ELF-1 (cell line): Measurements from ENCODE around the gene SERPINB12.

Source experiments
- DNase-seq: peaks from one replicate; pipeline ENCODE4 v3.0.0-alpha.2; 2016; ENCODE audit warnings: low read depth, low spot score

SERPINB12 gene

DNA sequence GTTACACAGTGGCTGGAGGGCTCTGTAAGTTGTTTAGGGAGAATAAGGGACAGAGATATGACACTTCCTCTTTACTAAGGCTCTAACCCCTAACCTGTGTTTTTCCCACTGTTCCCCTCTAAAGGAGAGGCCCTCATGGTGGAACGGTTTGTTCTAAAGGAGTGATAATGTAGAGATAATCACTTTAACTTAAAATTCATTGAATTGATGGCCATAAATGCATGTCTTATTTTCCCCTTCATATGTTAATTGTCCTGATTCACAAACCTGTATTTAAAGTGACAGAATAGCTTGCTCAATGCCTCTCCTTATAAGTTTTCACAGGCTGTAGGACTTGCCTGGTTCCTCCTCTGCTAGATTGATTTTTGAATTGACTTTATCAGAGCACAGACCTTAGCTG, at the start of gene SERPINB12:
TSS of gene SERPINB12 (plus strand) at position 301 of the 400 bp plus-strand sequence. CDS start 13,791 bp downstream, outside the sequence.
- no peak for DNase-seq

- no peak for DNase-seq
These were observed 49.3 kb upstream of the SERPINB12 start for GRCh38 chr18:63492851-63493250.

DNA sequence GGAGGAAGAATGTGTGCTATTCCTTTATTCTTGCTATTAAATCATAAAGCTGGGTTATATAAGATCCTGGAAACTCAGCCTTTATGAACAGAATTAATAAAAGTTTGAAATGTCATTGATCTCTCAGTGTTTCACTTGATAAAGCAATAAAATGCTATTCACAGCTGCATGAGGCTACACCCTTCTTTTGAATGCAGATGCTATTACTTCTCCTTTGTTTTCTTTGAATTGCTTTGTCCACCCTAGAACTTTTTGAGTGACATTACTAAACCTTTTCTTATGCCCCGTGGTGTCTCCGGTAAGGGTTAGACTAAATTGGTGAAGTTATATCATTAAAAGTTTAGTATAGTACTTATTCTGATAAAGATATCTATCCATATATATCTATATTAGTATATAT, 46.5 kb upstream of the SERPINB12 start:
- no peak for DNase-seq

- peak; percentile 27 for DNase-seq
These were observed 36.4 kb upstream of the SERPINB12 start for GRCh38 chr18:63505566-63506335.

GRCh38 chr18:63506336-63506646, 35.9 kb upstream of the SERPINB12 start:
- DNase-seq = no peak

- no peak for DNase-seq
These were observed 33.6 kb upstream of the SERPINB12 start for GRCh38 chr18:63508596-63508995.

DNA sequence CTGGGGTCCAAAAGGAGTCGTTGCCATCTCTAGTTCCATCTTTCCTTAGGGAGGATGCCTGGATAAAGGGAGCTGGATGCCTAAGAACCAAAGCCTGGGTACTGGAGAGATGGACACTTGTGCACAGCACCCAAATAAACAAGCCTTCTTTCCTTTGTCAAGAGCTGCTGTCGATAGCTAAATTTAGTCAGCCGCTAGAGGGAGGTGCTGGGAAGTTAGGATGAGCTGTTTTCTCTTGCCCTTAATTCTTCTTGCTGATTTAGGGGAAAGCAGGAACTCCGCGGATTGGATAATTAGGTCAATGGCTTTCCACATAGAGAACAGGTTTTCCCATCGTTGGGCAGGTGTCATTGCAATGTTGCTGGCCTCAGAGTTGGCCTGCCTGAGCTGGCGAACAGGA, 30.9 kb upstream of the SERPINB12 start:
- DNase-seq = peak; percentile 82

DNA sequence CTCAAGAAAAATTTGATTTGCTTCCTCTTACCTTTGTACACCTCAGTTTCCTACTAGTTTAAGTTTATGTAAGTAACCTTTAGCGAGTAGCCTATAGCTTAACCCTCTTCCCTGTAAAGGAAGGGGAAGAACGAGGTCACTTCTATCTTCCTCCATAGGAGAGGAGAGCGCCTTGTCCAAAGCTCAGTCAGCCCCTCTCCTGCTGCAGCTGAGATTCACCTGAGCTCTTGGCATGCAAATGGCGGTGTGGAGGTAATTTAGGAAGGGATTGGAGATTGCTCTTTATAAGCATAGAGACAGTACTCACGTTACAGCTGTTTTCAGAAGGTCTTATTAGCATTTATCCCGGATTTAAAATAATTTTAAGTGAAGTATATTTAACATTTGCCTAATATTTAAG, 27.8 kb upstream of the SERPINB12 start:
- DNase-seq = no peak

GRCh38 chr18:63514888-63515678, 27.1 kb upstream of the SERPINB12 start:
- DNase-seq = no peak

DNA sequence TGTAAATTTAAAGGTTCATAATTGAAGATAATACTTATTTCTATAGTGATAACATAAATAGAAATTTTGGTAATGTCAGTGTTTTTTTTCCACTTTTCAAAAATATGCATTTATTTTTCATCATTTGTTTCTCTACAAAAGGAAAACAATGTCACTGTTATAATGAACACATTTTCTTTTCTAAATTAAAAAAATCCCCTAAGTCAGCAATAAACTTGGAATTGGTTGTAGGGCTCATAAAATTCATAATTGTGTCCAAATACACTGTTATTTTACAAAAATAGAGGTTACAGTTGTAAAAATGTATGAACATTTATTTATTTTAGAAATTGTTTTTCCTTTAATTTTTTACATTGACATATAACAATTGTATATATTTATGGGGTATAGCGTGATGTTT, 26.4 kb upstream of the SERPINB12 start:
- no peak for DNase-seq

DNA sequence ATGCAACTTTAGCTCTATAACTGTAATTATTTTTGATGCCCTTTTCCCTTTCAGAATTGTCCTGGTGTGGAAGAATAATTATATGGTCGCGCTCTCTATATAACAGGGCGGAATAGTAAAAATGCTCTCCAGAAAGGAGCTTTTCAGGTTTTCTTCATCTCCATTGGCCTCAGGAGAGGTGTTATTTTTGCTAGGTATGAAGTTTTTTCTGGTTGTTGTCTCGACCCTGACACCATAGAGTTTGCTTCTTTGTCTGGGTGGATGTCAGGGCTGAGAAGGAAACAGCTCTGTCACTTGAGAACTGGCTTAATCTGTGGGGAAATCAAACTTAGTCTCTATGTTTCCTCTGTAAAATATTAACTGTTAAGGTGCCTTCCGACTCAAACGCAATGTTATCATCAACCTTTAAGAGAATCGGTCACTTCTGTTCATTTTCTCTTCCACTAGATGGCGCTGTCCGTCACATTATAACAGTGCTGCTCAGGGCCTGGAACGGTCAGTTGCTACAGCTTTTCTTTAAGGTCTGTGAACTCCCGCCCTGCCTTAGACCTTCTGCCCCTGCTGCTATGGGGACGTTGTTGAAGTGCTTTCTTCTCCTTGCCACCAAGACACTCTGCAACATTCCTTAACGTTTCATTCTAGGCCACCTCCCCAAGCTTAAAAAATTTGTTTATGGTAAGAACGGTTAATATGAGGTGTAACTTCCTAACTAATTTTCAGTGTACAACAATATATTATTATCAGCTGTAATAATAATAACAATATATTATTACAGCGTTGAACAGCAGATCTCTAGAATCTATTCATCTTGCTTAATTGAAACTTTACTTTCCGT, 23.8 kb upstream of the SERPINB12 start:
- peak; percentile 67 for DNase-seq

- no peak for DNase-seq
These were observed 22.0 kb upstream of the SERPINB12 start for GRCh38 chr18:63520053-63520685.

DNA sequence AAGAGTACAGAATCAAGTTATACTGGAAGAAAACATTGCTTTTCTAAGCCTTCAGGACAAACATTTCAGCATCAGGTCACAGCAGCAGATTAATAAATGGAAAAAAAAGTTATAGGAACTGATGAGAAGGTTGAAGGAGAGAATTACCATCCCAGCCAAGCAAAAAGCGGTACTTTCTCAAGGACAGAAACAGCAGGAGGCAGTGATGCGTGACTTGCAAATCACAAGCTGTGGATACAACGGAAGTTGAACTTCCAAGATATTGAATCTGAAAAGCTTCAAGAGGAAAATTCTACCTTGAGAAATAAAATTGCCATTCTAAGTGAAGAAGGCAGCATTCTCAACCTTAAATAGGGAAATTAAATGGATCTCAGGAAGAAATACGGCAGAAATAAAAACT, 18.5 kb upstream of the SERPINB12 start:
- no peak for DNase-seq

GRCh38 chr18:63527251-63527650, 14.9 kb upstream of the SERPINB12 start:
- DNase-seq = no peak

DNA sequence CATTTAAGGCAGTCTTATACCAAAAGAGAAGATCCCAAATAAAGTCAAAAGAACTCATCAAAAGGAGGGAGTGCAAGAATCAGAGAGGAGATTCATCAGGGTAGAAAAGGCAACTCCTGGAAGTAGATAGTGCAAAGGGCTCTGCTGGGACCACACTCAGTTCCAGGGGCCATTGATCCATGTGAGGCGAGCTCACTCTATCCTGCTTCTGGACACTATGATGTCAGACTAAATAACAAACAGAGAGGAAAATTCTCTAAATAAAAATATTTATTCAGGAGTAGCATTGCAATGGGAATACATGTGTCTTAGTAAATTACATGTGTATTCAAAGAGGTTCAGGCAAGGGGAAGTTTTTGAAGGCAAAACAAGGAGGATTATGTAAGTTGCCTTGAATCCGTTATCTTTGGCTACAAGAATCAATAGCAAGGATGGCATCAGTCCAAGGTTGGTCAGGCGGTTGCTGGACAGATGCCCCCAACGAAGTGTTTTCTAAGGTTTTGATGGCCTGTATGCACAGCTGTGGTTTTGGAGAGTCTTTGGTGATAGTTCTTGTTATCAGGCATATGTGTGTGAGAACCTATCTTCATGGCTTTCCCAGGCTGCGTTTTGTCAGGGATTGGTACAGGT, 13.2 kb upstream of the SERPINB12 start:
- no peak for DNase-seq

- no peak for DNase-seq
These were observed 9.7 kb upstream of the SERPINB12 start for GRCh38 chr18:63532471-63532870.

- DNase-seq = no peak
These were observed 7.6 kb upstream of the SERPINB12 start for GRCh38 chr18:63534615-63535014.

DNA sequence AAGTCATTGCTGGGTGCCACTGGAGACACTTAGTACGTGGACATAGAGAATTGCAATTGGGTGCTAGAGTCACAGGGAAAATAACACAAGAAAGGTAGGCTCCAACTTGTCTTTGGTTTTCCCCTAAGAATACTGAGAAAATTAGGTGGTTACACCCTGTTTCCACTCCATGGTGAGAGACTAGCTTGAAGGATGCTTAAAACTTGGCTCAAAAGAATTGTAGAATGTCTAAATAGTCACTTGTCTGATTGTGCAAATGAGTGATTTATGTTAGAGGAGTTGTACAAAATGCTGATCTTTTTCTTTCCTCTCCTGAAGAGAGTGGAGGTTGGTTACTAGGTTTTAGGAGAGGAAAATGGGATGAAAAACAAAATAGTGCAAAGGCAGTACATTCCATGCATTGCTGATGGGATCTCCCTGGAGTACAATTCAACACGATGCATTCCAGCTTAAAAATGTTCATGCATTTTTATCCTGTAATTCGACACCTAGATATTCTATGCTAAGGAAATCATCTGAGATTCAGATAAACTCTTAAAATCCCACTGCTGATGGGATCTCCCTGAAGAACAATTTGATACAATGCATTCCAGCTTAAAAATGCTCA, 2.2 kb upstream of the SERPINB12 start:
- no peak for DNase-seq

GRCh38 chr18:63544017-63544416, 1.8 kb downstream of the SERPINB12 start:
- DNase-seq = no peak

GRCh38 chr18:63545000-63545399, 2.8 kb downstream of the SERPINB12 start:
- DNase-seq = no peak

GRCh38 chr18:63550068-63550467, 7.9 kb downstream of the SERPINB12 start:
- no peak for DNase-seq
